T-cell (primary cell): ENCODE measurements around the gene TRIM39. TPM values are rescaled to one million over a fixed set of nuclear protein-coding genes. Genes with fewer than 3 reads are reported as not detected.

Experiments
- ATAC-seq, 4 experiments: fragments of 200-7000 bp in 3 of 4; fragments of 150-1000 bp in 1 of 4; cut with Tn5 transposase; replicated peaks in 1 of 4; 1 replicate in 3 of 4; 2 replicates in 1 of 4; pipeline ENCODE4 v1.10.0; 2021; ENCODE audit warnings: moderate library complexity in 3 of 4, mild to moderate bottlenecking in 2 of 4, moderate number of reproducible peaks in 1 of 4
- CTCF ChIA-PET, 2 donors: fragments of 300-600 bp; sonication (Branson Sonifier 250); formaldehyde crosslinking; loops; one replicate each; lab custom pipeline; 2022; ENCODE audit warnings: antibody characterized with exemption in 2 of 2; lab: Charles Lee
- POLR2A ChIA-PET, 2 donors: fragments of 300-600 bp; sonication (Branson Sonifier 250); formaldehyde crosslinking; loops; one replicate each; lab custom pipeline; 2022; ENCODE audit warnings: antibody characterized with exemption in 2 of 2; lab: Charles Lee
- DNase-seq, 35 experiments: peaks; one replicate each; pipeline versions ENCODE4 v3.0.0 to v3.0.0-alpha.2; 2013 to 2023
- H3K27ac ChIP-seq: one replicate; pipeline ENCODE4 v1.5.1; 2013; ENCODE audit warnings: low read length
- H3K27me3 ChIP-seq, 2 experiments: replicated peaks in 1 of 2; 1 replicate in 1 of 2; 2 replicates in 1 of 2; pipeline versions ENCODE4 v1.6.1 to v1.7.0; 2013; ENCODE audit warnings: low read length in 1 of 2, mixed read lengths in 1 of 2; ENCODE audit not compliant: control insufficient read depth in 2 of 2, insufficient read depth in 2 of 2; ENCODE audit errors: extremely low read depth in 1 of 2
- H3K36me3 ChIP-seq, 2 donors: 1 replicate in 1 of 2; 2 replicates in 1 of 2; pipeline versions ENCODE4 v1.6.1 to v1.7.0; 2013; ENCODE audit warnings: low read length in 1 of 2; ENCODE audit not compliant: control insufficient read depth in 2 of 2, insufficient read depth in 1 of 2; ENCODE audit errors: extremely low read depth in 1 of 2
- H3K4me1 ChIP-seq, 2 experiments: 1 replicate in 1 of 2; 2 replicates in 1 of 2; pipeline versions ENCODE4 v1.6.1 to v1.7.0; 2013; ENCODE audit warnings: low read length in 2 of 2, mixed read lengths in 1 of 2; ENCODE audit not compliant: insufficient read depth in 2 of 2, control insufficient read depth in 1 of 2; ENCODE audit errors: extremely low read depth in 1 of 2
- H3K4me3 ChIP-seq, 2 donors: 1 replicate in 1 of 2; 2 replicates in 1 of 2; pipeline versions ENCODE4 v1.5.1 to v1.7.0; 2013; ENCODE audit warnings: mild to moderate bottlenecking in 2 of 2, low read length in 1 of 2, moderate library complexity in 1 of 2; ENCODE audit not compliant: control insufficient read depth in 1 of 2; ENCODE audit errors: extremely low read depth in 1 of 2
- H3K9me3 ChIP-seq: 2 replicates; pipeline ENCODE4 v1.7.0; 2013
- H3K27ac Mint-ChIP-seq, 2 donors: one replicate each; pipeline ENCODE4 v1.8.0; 2020 to 2021; ENCODE audit warnings: mild to moderate bottlenecking in 2 of 2, mixed read lengths in 2 of 2
- H3K27me3 Mint-ChIP-seq, 2 donors: one replicate each; pipeline ENCODE4 v1.8.0; 2021 to 2022; ENCODE audit warnings: mixed read lengths in 2 of 2
- H3K36me3 Mint-ChIP-seq: one replicate; pipeline ENCODE4 v1.8.0; 2021; ENCODE audit warnings: mixed read lengths
- H3K4me1 Mint-ChIP-seq, 3 donors: one replicate each; pipeline ENCODE4 v1.8.0; 2020 to 2022; ENCODE audit warnings: mixed read lengths in 3 of 3, mild to moderate bottlenecking in 1 of 3
- H3K4me3 Mint-ChIP-seq, 3 donors: one replicate each; pipeline ENCODE4 v1.8.0; 2020 to 2022; ENCODE audit warnings: mild to moderate bottlenecking in 3 of 3, mixed read lengths in 3 of 3, moderate library complexity in 3 of 3
- H3K9me3 Mint-ChIP-seq, 3 donors: one replicate each; pipeline ENCODE4 v1.8.0; 2020 to 2022; ENCODE audit warnings: mixed read lengths in 3 of 3
- WGBS: methylation state at CpG from one replicate; pipeline ENCODE4 v1.1.5; 2013; ENCODE audit warnings: missing lambda C conversion rate; ENCODE audit not compliant: insufficient coverage; 5-methylcytosine and 5-hydroxymethylcytosine counted together
- total RNA-seq, 35 experiments: library from RNA in 6 of 35; stranded (reverse) in 6 of 35; fragments of 120-200 nt in 1 of 35; gene quantifications; one replicate each; pipeline versions ENCODE4 v1.2.1 to v1.2.4 and lab custom pipeline; 2013 to 2026

The TRIM39 gene
- total RNA-seq, 5 donors from 2014 or later (not counting 1 experiment from before 2014, with no cell fraction given) = 25.1 to 50.6 (median 29.5) TPM

DNA sequence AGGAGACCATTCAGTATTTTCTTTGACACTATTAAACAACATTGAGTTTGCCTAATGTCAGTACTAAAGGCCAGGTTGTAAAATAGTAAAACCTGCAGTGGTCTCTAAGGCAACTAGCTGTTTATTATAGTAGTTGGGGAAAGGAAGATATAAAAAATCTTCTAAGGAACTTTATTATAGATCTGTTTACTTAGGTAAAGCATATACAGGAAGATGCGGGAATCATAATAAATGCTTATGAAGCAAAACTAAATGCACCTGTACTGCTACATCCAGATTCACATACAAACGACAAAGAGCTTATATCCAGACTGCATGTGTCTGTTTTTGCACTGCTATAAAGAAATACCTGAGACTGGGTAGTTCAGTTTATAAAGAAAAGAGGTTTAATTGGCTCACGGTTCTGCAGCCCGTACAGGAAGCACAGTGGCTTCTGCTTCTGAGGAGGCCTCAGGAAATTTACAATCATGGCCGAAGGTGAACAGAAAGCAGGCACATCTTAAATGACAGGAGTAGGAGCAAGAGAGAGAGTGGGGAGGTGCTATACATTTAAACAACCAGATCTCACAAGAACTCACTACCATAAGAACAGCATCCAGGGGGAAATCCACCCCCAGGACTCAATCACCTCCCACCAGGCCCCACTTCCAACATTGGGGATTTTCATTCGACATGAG lies 8.7 kb upstream of the TRIM39 start:
- H3K27ac ChIP-seq = peak overlapping the region; percentile 25
- DNase-seq = peak in 3 of 35 experiments; percentile 6 to 16 (median 8)
- H3K9me3 ChIP-seq = no peaks in the 10 kb centered on the region
- ATAC-seq = peak in 3 of 4 experiments; percentile 27 to 62 (median 44)
- H3K4me1 ChIP-seq = peaks cover 17 to 31% of the 10 kb centered on the region in 2 experiments
- Mint-ChIP-seq H3K4me3 (peak overlapping the region; percentile 17 to 57 (median 40)), H3K36me3 (peaks cover 53% of the 10 kb centered on the region), H3K9me3 (no peaks in the 10 kb centered on the region), H3K4me1 (peaks cover 73 to 79% (median 75%) of the 10 kb centered on the region in 3 donors), H3K27ac (peak overlapping the region; percentile 59 to 74), H3K27me3 (no peaks in the 10 kb centered on the region)
- H3K36me3 ChIP-seq = peaks cover 2 to 40% of the 10 kb centered on the region in 2 donors
- POLR2A ChIA-PET = interaction anchor here in 1 of 2 donors (1.7 kb wide), 1 partner anchor 9 kb away, joined by 5 read pairs; the partner anchor contains the start of gene TRIM39
- H3K4me3 ChIP-seq = peak overlapping the region in 1 of 2 donors; percentile 36
- CTCF ChIA-PET = interaction anchor here in 1 of 2 donors (1.2 kb wide), 1 partner anchor 94 kb away, joined by 4 read pairs; no protein-coding TSS in a partner anchor
- no CpG with 5 or more reads among the region's 6 CpGs for WGBS
- H3K27me3 ChIP-seq = no peaks in the 10 kb centered on the region

- H3K9me3 Mint-ChIP-seq = no peaks in the 10 kb centered on the region
- DNase-seq (no peak), ATAC-seq (no peak)
- no peak overlapping the region for H3K4me3 ChIP-seq
- no peaks in the 10 kb centered on the region for H3K27me3 Mint-ChIP-seq
- ChIA-PET POLR2A (no interaction called here), CTCF (no interaction called here)
- H3K4me1 Mint-ChIP-seq = peaks cover 77 to 80% (median 77%) of the 10 kb centered on the region in 3 donors
- H3K36me3 Mint-ChIP-seq = peaks cover 40% of the 10 kb centered on the region
- no peak overlapping the region for H3K4me3 Mint-ChIP-seq
- H3K27ac Mint-ChIP-seq = peak overlapping the region in 1 of 2 donors; percentile 52
- H3K4me1 ChIP-seq = peaks cover 20 to 36% of the 10 kb centered on the region in 2 experiments
- WGBS = no CpG with 5 or more reads among the region's 1 CpG
- no peak overlapping the region for H3K27ac ChIP-seq
- H3K9me3 ChIP-seq = no peaks in the 10 kb centered on the region
- peaks cover 2 to 27% of the 10 kb centered on the region in 2 donors for H3K36me3 ChIP-seq
- H3K27me3 ChIP-seq = no peaks in the 10 kb centered on the region
Observed at GRCh38 chr6:30319146-30319835, 7.4 kb upstream of the TRIM39 start.

DNA sequence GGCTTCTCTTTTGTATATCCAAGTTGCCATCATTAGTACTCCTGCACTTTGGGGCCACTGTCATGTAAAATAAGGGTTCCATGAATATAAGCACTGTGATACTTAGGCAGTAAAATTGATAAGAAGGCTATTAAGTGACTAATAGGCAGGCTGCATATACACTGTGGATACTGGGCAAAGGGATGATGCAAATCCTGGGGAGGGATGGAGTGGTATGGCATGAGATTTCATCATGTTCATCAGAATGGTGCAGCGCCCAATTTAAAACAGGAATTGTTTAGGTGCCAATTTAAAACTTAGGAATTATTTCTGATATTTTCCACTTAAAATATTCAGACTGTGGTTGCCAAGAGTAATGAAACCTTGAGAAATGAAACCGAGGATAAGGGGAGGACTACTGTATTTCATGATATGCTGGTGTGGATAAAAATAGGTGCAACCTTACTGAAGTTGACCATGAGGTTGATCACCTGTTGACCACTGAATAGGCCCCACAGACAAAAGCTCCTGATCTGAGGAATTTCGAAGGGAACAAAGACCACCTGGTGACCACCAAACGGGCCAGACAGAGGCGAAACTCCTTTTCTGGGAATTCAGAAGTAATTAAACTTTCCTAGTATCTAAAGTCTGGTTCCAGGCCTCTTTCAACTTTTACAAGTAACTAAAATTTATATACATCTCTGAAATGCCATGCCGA lies 4.9 kb upstream of the TRIM39 start:
- Histone ChIP-seq H3K27me3 (no peaks in the 10 kb centered on the region), H3K4me1 (peaks cover 31 to 50% of the 10 kb centered on the region in 2 experiments), H3K9me3 (no peaks in the 10 kb centered on the region), H3K36me3 (peaks cover 0 to 5% of the 10 kb centered on the region in 2 donors), H3K27ac (peak overlapping the region; percentile 50), H3K4me3 (no peak overlapping the region)
- whole genome bisulfite sequencing = 97% methylated on average over 5 of the region's 6 CpGs
- H3K4me1 Mint-ChIP-seq = peaks cover 79 to 89% (median 82%) of the 10 kb centered on the region in 3 donors
- no peaks in the 10 kb centered on the region for H3K9me3 Mint-ChIP-seq
- peaks cover 19% of the 10 kb centered on the region for H3K36me3 Mint-ChIP-seq
- H3K27me3 Mint-ChIP-seq = no peaks in the 10 kb centered on the region
- H3K4me3 Mint-ChIP-seq = peak overlapping the region in 1 of 3 donors; percentile 43
- POLR2A ChIA-PET = interaction anchor here (0.6 kb wide), 2 partner anchors 107 to 112 kb away, joined by 3 read pairs; no protein-coding TSS in a partner anchor
- CTCF ChIA-PET = no interaction called here
- H3K27ac Mint-ChIP-seq = peak overlapping the region; percentile 67 to 70
- no peak for ATAC-seq
- no peak for DNase-seq

GRCh38 chr6:30322527-30323501 lies 3.9 kb upstream of the TRIM39 start:
- Histone ChIP-seq H3K9me3 (no peaks in the 10 kb centered on the region), H3K27ac (peak overlapping the region; percentile 50), H3K27me3 (no peaks in the 10 kb centered on the region), H3K4me1 (peaks cover 32 to 52% of the 10 kb centered on the region in 2 experiments), H3K4me3 (no peak overlapping the region), H3K36me3 (peaks cover 0 to 5% of the 10 kb centered on the region in 2 donors)
- H3K27me3 Mint-ChIP-seq = no peaks in the 10 kb centered on the region
- no peaks in the 10 kb centered on the region for H3K9me3 Mint-ChIP-seq
- CTCF ChIA-PET = interaction anchor here in 1 of 2 donors (0.7 kb wide), 1 partner anchor 18 kb away, joined by 3 read pairs; no protein-coding TSS in a partner anchor
- no peak for DNase-seq
- WGBS = 50% methylated on average over 9 of the region's 20 CpGs
- peak overlapping the region; percentile 31 to 43 (median 34) for H3K4me3 Mint-ChIP-seq
- H3K4me1 Mint-ChIP-seq = peaks cover 79 to 90% (median 83%) of the 10 kb centered on the region in 3 donors
- peak overlapping the region; percentile 67 to 70 for H3K27ac Mint-ChIP-seq
- ATAC-seq = no peak
- H3K36me3 Mint-ChIP-seq = peaks cover 15% of the 10 kb centered on the region
- POLR2A ChIA-PET = interaction anchor here in 1 of 2 donors (0.6 kb wide), 1 partner anchor 108 kb away, joined by 3 read pairs; no protein-coding TSS in a partner anchor

- H3K9me3 ChIP-seq = no peaks in the 10 kb centered on the region
- no peak overlapping the region for H3K4me3 ChIP-seq
- peak overlapping the region; percentile 17 for H3K27ac ChIP-seq
- whole genome bisulfite sequencing = no CpG with 5 or more reads among the region's 1 CpG
- H3K27me3 Mint-ChIP-seq = no peaks in the 10 kb centered on the region
- ATAC-seq (no peak), DNase-seq (no peak)
- H3K36me3 ChIP-seq = peaks cover 0 to 4% of the 10 kb centered on the region in 2 donors
- H3K4me3 Mint-ChIP-seq = peak overlapping the region in 2 of 3 donors; percentile 94 to 95
- CTCF ChIA-PET = no interaction called here
- POLR2A ChIA-PET = interaction anchor here (0.6 kb wide), 2 partner anchors 15 to 76 kb away, joined by 5 to 6 read pairs; no protein-coding TSS in a partner anchor
- peaks cover 11% of the 10 kb centered on the region for H3K36me3 Mint-ChIP-seq
- H3K9me3 Mint-ChIP-seq = no peaks in the 10 kb centered on the region
- no peaks in the 10 kb centered on the region for H3K27me3 ChIP-seq
- peaks cover 78 to 91% (median 81%) of the 10 kb centered on the region in 3 donors for H3K4me1 Mint-ChIP-seq
- H3K4me1 ChIP-seq = peaks cover 24 to 44% of the 10 kb centered on the region in 2 experiments
- H3K27ac Mint-ChIP-seq = peak overlapping the region; percentile 19 to 58
Observed at GRCh38 chr6:30323806-30324205, 2.9 kb upstream of the TRIM39 start.
